B cell (primary cell): Measurements from ENCODE around the gene EXOC4.

ENCODE experiments used
- EZH2 ChIP-seq: IDR thresholded peaks from 2 replicates; pipeline ENCODE4 v1.6.1; 2012; ENCODE audit warnings: borderline replicate concordance, low read depth, mild to moderate bottlenecking, moderate library complexity, low read length; ENCODE audit not compliant: insufficient read depth, poor library complexity, severe bottlenecking
- TF ChIP-seq, protein P1 (sequence below): fragments of 200-600 bp; IDR thresholded peaks from one replicate; pipeline ENCODE4 v1.8.0; 2022; ENCODE audit warnings: antibody characterized with exemption, mild to moderate bottlenecking

DNA sequence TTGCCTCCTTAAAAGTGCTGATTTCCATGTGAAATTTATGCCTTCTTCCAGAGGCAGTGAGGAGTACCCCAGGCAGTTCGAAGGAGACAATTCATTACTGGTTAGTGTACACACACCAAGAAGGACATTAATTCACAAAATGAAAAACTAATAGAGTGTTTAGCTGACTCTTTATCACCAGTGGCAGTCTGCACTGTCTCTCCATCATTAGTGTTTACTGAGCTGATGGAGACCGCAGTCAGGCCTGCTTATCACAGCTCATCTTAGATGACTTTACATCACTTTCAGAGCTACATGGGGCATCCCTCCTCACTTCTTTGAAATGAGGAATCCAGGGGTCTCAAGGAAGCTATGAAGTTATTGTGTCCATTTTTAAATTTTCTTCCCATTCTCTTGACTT lies 718.7 kb downstream of the EXOC4 start:
- TF ChIP-seq, protein P1, sequence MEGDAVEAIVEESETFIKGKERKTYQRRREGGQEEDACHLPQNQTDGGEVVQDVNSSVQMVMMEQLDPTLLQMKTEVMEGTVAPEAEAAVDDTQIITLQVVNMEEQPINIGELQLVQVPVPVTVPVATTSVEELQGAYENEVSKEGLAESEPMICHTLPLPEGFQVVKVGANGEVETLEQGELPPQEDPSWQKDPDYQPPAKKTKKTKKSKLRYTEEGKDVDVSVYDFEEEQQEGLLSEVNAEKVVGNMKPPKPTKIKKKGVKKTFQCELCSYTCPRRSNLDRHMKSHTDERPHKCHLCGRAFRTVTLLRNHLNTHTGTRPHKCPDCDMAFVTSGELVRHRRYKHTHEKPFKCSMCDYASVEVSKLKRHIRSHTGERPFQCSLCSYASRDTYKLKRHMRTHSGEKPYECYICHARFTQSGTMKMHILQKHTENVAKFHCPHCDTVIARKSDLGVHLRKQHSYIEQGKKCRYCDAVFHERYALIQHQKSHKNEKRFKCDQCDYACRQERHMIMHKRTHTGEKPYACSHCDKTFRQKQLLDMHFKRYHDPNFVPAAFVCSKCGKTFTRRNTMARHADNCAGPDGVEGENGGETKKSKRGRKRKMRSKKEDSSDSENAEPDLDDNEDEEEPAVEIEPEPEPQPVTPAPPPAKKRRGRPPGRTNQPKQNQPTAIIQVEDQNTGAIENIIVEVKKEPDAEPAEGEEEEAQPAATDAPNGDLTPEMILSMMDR = no peak
- no peak for TF ChIP-seq EZH2
